HepG2 (cell line): ENCODE data around the gene SCGB1C2.

Experiments
- CTCF ChIP-seq: sonication (generic); formaldehyde crosslinking; IDR thresholded peaks from 2 replicates; pipeline ENCODE4 v1.5.0; 2020; ENCODE audit warnings: mild to moderate bottlenecking, missing genetic modification reagents, moderate library complexity
- EHMT2 ChIP-seq: fragments of 200-600 bp; sonication (generic); IDR thresholded peaks from 2 replicates; pipeline ENCODE4 v1.7.0; 2017; ENCODE audit warnings: antibody characterized with exemption, low read depth, low read length, borderline replicate concordance
- ETV5 ChIP-seq: IDR thresholded peaks from 2 replicates; pipeline ENCODE4 v1.6.1; 2018; ENCODE audit warnings: missing biosample characterization, missing genetic modification reagents, inconsistent platforms, borderline replicate concordance
- GABPA ChIP-seq, 2 experiments: IDR thresholded peaks; 2 replicates each; pipeline ENCODE4 v1.6.1; 2011 to 2016; ENCODE audit warnings: low read depth in 2 of 2, low read length in 1 of 2, missing biosample characterization in 1 of 2, missing genetic modification characterization in 1 of 2
- GTF2F1 ChIP-seq: fragments of 150-350 bp; IDR thresholded peaks from 2 replicates; pipeline ENCODE4 v1.6.1; 2014; ENCODE audit warnings: low read length
- HOXA7 ChIP-seq: sonication (generic); formaldehyde crosslinking; IDR thresholded peaks from 2 replicates; pipeline ENCODE4 v1.8.1; 2022; ENCODE audit warnings: mild to moderate bottlenecking, missing genetic modification reagents, moderate library complexity
- MED8 ChIP-seq: sonication (generic); formaldehyde crosslinking; IDR thresholded peaks from 2 replicates; pipeline ENCODE4 v1.8.1; 2023; ENCODE audit warnings: mild to moderate bottlenecking, missing genetic modification reagents; ENCODE audit not compliant: insufficient replicate concordance
- NFIC ChIP-seq: IDR thresholded peaks from 2 replicates; pipeline ENCODE4 v1.6.1; 2012; ENCODE audit warnings: mild to moderate bottlenecking, low read length, inconsistent platforms
- PBX3 ChIP-seq: sonication (generic); formaldehyde crosslinking; IDR thresholded peaks from 2 replicates; pipeline ENCODE4 v1.8.1; 2023; ENCODE audit warnings: missing genetic modification reagents, inconsistent platforms, borderline replicate concordance
- SYNCRIP ChIP-seq: fragments of 200-400 bp; formaldehyde crosslinking; IDR thresholded peaks from 2 replicates; pipeline ENCODE4 v1.6.1; 2018; ENCODE audit warnings: mild to moderate bottlenecking, low read depth, low read length; ENCODE audit not compliant: insufficient read depth
- TCF7 ChIP-seq: sonication (generic); IDR thresholded peaks from 2 replicates; pipeline ENCODE4 v1.6.1; 2016; ENCODE audit warnings: antibody characterized with exemption, low read depth
- ZNF614 ChIP-seq: IDR thresholded peaks from 2 replicates; pipeline ENCODE4 v1.6.1; 2018; ENCODE audit warnings: missing biosample characterization, missing genetic modification reagents, inconsistent platforms, borderline replicate concordance
- TF ChIP-seq, protein P1 (sequence below): sonication (generic); formaldehyde crosslinking; IDR thresholded peaks from 2 replicates; pipeline ENCODE4 v1.5.1; 2020; ENCODE audit warnings: mild to moderate bottlenecking, missing genetic modification reagents
- TF ChIP-seq, protein P2 (sequence below): sonication (generic); formaldehyde crosslinking; IDR thresholded peaks from 2 replicates; pipeline ENCODE4 v1.4.0; 2020; ENCODE audit warnings: missing genetic modification reagents

DNA sequence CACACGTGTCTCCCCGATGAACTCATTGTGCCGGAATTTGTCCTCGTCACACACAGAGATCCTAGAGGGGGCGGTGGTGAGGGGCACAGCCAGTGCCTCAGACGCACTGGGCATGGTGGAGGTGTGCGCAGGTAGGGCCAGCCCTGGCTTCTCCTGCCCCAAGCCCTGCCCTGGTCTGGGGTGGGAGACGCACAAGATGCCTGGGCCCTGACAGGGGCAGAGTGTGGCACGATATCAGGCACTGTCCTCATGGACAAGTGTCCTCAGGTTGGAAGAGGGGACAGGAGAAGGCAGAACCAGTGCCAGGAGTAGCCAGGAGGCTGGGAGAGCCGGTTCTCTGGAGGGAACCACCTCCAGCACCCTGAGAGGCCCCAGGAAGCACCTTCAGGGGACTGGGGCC, 24.1 kb downstream of the SCGB1C2 start:
- TF ChIP-seq PBX3 (CRISPR knock-in tag) (no peak), ZNF614 (CRISPR knock-in tag) (no peak), EHMT2 (no peak), GTF2F1 (no peak), GABPA (IDR thresholded peaks at IDR 0.05; ENCODE audit: low read depth, low read length) (no peak), GABPA (CRISPR knock-in tag; IDR thresholded peaks at IDR 0.05; ENCODE audit: low read depth) (no peak), NFIC (no peak), SYNCRIP (no peak), HOXA7 (CRISPR knock-in tag) (no peak), CTCF (CRISPR knock-in tag) (no peak), ETV5 (CRISPR knock-in tag) (no peak), MED8 (no peak), TCF7 (no peak)
- TF ChIP-seq, protein P1, sequence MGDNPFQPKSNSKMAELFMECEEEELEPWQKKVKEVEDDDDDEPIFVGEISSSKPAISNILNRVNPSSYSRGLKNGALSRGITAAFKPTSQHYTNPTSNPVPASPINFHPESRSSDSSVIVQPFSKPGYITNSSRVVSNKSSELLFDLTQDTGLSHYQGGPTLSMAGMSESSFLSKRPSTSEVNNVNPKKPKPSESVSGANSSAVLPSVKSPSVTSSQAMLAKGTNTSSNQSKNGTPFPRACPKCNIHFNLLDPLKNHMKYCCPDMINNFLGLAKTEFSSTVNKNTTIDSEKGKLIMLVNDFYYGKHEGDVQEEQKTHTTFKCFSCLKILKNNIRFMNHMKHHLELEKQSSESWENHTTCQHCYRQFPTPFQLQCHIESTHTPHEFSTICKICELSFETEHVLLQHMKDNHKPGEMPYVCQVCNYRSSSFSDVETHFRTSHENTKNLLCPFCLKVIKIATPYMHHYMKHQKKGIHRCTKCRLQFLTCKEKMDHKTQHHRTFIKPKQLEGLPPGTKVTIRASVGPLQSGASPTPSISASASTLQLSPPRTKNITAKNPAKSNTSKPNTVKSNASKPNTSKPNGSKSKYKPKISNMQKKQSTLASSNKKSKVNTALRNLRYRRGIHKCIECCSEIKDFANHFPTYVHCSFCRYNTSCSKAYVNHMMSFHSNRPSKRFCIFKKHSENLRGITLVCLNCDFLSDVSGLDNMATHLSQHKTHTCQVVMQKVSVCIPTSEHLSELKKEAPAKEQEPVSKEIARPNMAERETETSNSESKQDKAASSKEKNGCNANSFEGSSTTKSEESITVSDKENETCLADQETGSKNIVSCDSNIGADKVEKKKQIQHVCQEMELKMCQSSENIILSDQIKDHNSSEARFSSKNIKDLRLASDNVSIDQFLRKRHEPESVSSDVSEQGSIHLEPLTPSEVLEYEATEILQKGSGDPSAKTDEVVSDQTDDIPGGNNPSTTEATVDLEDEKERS, result no peak
- TF ChIP-seq, protein P2, sequence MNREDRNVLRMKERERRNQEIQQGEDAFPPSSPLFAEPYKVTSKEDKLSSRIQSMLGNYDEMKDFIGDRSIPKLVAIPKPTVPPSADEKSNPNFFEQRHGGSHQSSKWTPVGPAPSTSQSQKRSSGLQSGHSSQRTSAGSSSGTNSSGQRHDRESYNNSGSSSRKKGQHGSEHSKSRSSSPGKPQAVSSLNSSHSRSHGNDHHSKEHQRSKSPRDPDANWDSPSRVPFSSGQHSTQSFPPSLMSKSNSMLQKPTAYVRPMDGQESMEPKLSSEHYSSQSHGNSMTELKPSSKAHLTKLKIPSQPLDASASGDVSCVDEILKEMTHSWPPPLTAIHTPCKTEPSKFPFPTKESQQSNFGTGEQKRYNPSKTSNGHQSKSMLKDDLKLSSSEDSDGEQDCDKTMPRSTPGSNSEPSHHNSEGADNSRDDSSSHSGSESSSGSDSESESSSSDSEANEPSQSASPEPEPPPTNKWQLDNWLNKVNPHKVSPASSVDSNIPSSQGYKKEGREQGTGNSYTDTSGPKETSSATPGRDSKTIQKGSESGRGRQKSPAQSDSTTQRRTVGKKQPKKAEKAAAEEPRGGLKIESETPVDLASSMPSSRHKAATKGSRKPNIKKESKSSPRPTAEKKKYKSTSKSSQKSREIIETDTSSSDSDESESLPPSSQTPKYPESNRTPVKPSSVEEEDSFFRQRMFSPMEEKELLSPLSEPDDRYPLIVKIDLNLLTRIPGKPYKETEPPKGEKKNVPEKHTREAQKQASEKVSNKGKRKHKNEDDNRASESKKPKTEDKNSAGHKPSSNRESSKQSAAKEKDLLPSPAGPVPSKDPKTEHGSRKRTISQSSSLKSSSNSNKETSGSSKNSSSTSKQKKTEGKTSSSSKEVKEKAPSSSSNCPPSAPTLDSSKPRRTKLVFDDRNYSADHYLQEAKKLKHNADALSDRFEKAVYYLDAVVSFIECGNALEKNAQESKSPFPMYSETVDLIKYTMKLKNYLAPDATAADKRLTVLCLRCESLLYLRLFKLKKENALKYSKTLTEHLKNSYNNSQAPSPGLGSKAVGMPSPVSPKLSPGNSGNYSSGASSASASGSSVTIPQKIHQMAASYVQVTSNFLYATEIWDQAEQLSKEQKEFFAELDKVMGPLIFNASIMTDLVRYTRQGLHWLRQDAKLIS, result no peak
